Stimulated activated CD8-positive, alpha-beta memory T cell treated with anti-CD3 and anti-CD28 coated beads, Interleukin-12 subunit alpha, Interleukin-12 subunit beta, amount 100 ng/mL, for 24 hours (primary cell): ENCODE data around the gene MYH9.

Experiments
- DNase-seq: peaks from one replicate; pipeline ENCODE4 v3.0.0-alpha.2; 2020; ENCODE audit errors: extremely low read depth

MYH9 gene

GRCh38 chr22:36349726-36350125 lies 38.0 kb downstream of the MYH9 start:
- no peak for DNase-seq

- no peak for DNase-seq
Measured at GRCh38 chr22:36348760-36349159, 39.0 kb downstream of the MYH9 start.

- DNase-seq: no peak
Measured at GRCh38 chr22:36347094-36347493, 40.7 kb downstream of the MYH9 start.

- no peak for DNase-seq
Measured at GRCh38 chr22:36344106-36344827, 43.5 kb downstream of the MYH9 start.

- no peak for DNase-seq
Measured at GRCh38 chr22:36343720-36344105, 44.1 kb downstream of the MYH9 start.

- DNase-seq: no peak
Measured at GRCh38 chr22:36343070-36343719, 44.6 kb downstream of the MYH9 start.

- no peak for DNase-seq
Measured at GRCh38 chr22:36341640-36342041, 46.1 kb downstream of the MYH9 start.

- DNase-seq: no peak
Measured at GRCh38 chr22:36340621-36341020, 47.1 kb downstream of the MYH9 start.

- no peak for DNase-seq
Measured at GRCh38 chr22:36339171-36340065, 48.3 kb downstream of the MYH9 start.

- no peak for DNase-seq
Measured at GRCh38 chr22:36337365-36338130, 50.2 kb downstream of the MYH9 start.

GRCh38 chr22:36336246-36337182 lies 51.3 kb downstream of the MYH9 start:
- DNase-seq: no peak

GRCh38 chr22:36335621-36336020 lies 52.1 kb downstream of the MYH9 start:
- DNase-seq: no peak

- DNase-seq: no peak
Measured at GRCh38 chr22:36334821-36335603, 52.8 kb downstream of the MYH9 start.

GRCh38 chr22:36334081-36334820 lies 53.5 kb downstream of the MYH9 start:
- no peak for DNase-seq

GRCh38 chr22:36333644-36334043 lies 54.1 kb downstream of the MYH9 start:
- DNase-seq: no peak

GRCh38 chr22:36332623-36333332 lies 55.0 kb downstream of the MYH9 start:
- no peak for DNase-seq

GRCh38 chr22:36331912-36332622 lies 55.7 kb downstream of the MYH9 start:
- no peak for DNase-seq
